ENCODE results near the gene U2AF1L4.
"Not testable (repeated sequence)": the region's sequence is repeated elsewhere in the genome, so short reads cannot be mapped to it uniquely, and the experiment has no call there.

U2AF1L4 gene

GRCh38 chr19:35725216-35725861 is 19.9 kb downstream of the U2AF1L4 start:
- no peak for DNase-seq (ENCODE audit: low read depth, low spot score)

GRCh38 chr19:35724560-35724959 is 20.7 kb downstream of the U2AF1L4 start:
- DNase-seq (ENCODE audit: low read depth, low spot score): no peak

GRCh38 chr19:35724132-35724531 is 21.1 kb downstream of the U2AF1L4 start:
- DNase-seq (ENCODE audit: low read depth, low spot score): not testable (repeated sequence)

GRCh38 chr19:35723671-35724070 is 21.5 kb downstream of the U2AF1L4 start:
- DNase-seq (ENCODE audit: low read depth, low spot score): no peak

- DNase-seq (ENCODE audit: low read depth, low spot score): no peak
Observed at GRCh38 chr19:35722897-35723296, 22.3 kb downstream of the U2AF1L4 start.

- DNase-seq (ENCODE audit: low read depth, low spot score): no peak
Observed at GRCh38 chr19:35722461-35722860, 22.8 kb downstream of the U2AF1L4 start.

GRCh38 chr19:35721374-35721773 is 23.8 kb downstream of the U2AF1L4 start:
- no peak for DNase-seq (ENCODE audit: low read depth, low spot score)

GRCh38 chr19:35720648-35721047 is 24.6 kb downstream of the U2AF1L4 start:
- no peak for DNase-seq (ENCODE audit: low read depth, low spot score)

GRCh38 chr19:35720163-35720524 is 25.1 kb downstream of the U2AF1L4 start:
- DNase-seq (ENCODE audit: low read depth, low spot score): no peak

- no peak for DNase-seq (ENCODE audit: low read depth, low spot score)
Observed at GRCh38 chr19:35719402-35720162, 25.6 kb downstream of the U2AF1L4 start.

GRCh38 chr19:35718345-35719041 is 26.7 kb downstream of the U2AF1L4 start:
- no peak for DNase-seq (ENCODE audit: low read depth, low spot score)

GRCh38 chr19:35717665-35718344 is 27.4 kb downstream of the U2AF1L4 start, which contains the start of gene KMT2B:
KMT2B (plus strand) TSS chr19:35718003; CDS start chr19:35718019, 16 bp downstream.
- DNase-seq (ENCODE audit: low read depth, low spot score): peak; percentile 83

GRCh38 chr19:35716801-35717664 is 28.2 kb downstream of the U2AF1L4 start:
- DNase-seq (ENCODE audit: low read depth, low spot score): peak; percentile 56

GRCh38 chr19:35715981-35716800 is 29.0 kb downstream of the U2AF1L4 start:
- no peak for DNase-seq (ENCODE audit: low read depth, low spot score)

GRCh38 chr19:35715355-35715809 is 29.8 kb downstream of the U2AF1L4 start:
- no peak for DNase-seq (ENCODE audit: low read depth, low spot score)

- DNase-seq (ENCODE audit: low read depth, low spot score): no peak
Observed at GRCh38 chr19:35714601-35715354, 30.4 kb downstream of the U2AF1L4 start.

GRCh38 chr19:35713904-35714495 is 31.2 kb downstream of the U2AF1L4 start:
- no peak for DNase-seq (ENCODE audit: low read depth, low spot score)

GRCh38 chr19:35713506-35713850 is 31.7 kb downstream of the U2AF1L4 start:
- DNase-seq (ENCODE audit: low read depth, low spot score): no peak

Measured in smooth muscle cell of the brain vasculature (primary cell).